ENCODE data around the gene PCNX4. TPM values are rescaled to one million over a fixed set of nuclear protein-coding genes. Genes with fewer than 3 reads are reported as not detected.

PCNX4 gene
- total RNA-seq, 1 experiment from 2014 or later: 64.0 TPM

DNA sequence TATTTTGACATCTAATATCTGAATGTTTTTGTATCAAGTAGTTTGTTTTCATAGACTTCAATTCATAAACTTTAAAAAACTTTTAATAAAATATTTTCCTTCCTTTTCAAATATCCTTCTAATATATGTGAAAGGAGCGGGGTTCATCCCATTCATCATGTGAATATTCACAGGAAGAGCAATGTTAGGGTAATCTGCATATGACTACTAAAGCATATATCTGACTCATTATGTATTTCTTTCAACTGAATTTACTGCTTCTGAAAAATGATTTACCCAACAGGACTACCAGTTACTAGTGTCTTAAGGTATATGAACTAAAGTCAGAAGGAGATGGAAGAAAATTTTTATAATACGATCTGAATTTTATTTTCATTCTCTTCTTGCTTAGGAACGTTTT lies 43.0 kb downstream of the PCNX4 start:
- H3K9me3 ChIP-seq (ENCODE audit: low read depth, low read length, poor library complexity, severe bottlenecking): no peaks in the 10 kb centered on the region
- DNase-seq (ENCODE audit: low spot score): no peak
- H3K4me3 ChIP-seq (ENCODE audit: low read depth, low read length, poor library complexity, severe bottlenecking): no peak overlapping the region
- POLR2A ChIA-PET (ENCODE audit: low non-redundant PET): no interaction called here
- H3K27me3 ChIP-seq (replicated peaks; ENCODE audit: insufficient read depth, low read depth, low read length, poor library complexity): no peaks in the 10 kb centered on the region
- CTCF ChIA-PET: no interaction called here
- no peaks in the 10 kb centered on the region for H3K4me1 ChIP-seq (ENCODE audit: insufficient read depth, low read length, poor library complexity, severe bottlenecking)
- peaks cover 4% of the 10 kb centered on the region for H3K36me3 ChIP-seq (ENCODE audit: insufficient read depth, low read length, poor library complexity, severe bottlenecking)
- no TSS peak for BruUV-seq (replicated peaks)
- intact Hi-C loops (cut with micrococcal nuclease; ENCODE audit: unreplicated experiment): no loop called here
- no peak for TF ChIP-seq EZH2 (IDR thresholded peaks at IDR 0.05; ENCODE audit: borderline replicate concordance, low read depth, low read length, poor library complexity, severe bottlenecking)
- TF ChIP-seq, protein P1, sequence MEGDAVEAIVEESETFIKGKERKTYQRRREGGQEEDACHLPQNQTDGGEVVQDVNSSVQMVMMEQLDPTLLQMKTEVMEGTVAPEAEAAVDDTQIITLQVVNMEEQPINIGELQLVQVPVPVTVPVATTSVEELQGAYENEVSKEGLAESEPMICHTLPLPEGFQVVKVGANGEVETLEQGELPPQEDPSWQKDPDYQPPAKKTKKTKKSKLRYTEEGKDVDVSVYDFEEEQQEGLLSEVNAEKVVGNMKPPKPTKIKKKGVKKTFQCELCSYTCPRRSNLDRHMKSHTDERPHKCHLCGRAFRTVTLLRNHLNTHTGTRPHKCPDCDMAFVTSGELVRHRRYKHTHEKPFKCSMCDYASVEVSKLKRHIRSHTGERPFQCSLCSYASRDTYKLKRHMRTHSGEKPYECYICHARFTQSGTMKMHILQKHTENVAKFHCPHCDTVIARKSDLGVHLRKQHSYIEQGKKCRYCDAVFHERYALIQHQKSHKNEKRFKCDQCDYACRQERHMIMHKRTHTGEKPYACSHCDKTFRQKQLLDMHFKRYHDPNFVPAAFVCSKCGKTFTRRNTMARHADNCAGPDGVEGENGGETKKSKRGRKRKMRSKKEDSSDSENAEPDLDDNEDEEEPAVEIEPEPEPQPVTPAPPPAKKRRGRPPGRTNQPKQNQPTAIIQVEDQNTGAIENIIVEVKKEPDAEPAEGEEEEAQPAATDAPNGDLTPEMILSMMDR (conservative IDR thresholded peaks at IDR 0.05; ENCODE audit: low read depth, low read length): no peak
- no peak overlapping the region for H3K27ac ChIP-seq (ENCODE audit: low read depth, low read length, poor library complexity, severe bottlenecking)

DNA sequence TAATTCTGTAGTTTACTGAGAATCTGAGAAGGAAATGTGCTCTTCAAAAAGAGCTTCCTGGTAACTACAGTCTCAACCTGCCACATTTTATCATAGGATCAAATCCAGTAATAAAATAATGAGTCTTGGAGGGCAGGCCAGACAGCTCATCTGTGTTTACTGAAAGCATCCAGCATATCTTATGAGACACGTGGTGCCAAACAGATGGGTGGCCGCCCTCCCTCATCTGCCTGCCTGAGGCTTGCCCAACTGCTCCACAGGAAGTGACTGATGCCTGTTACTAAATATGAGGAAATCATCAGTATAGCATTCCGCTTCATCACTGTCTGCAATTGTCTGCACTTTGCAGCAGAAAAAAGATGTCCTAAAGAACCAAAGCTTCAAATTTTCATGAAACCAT lies 60.0 kb downstream of the PCNX4 start:
- Histone ChIP-seq H3K27ac (ENCODE audit: low read depth, low read length, poor library complexity, severe bottlenecking) (no peak overlapping the region), H3K4me3 (ENCODE audit: low read depth, low read length, poor library complexity, severe bottlenecking) (no peak overlapping the region), H3K4me1 (ENCODE audit: insufficient read depth, low read length, poor library complexity, severe bottlenecking) (peaks cover 14% of the 10 kb centered on the region), H3K9me3 (ENCODE audit: low read depth, low read length, poor library complexity, severe bottlenecking) (no peaks in the 10 kb centered on the region), H3K36me3 (ENCODE audit: insufficient read depth, low read length, poor library complexity, severe bottlenecking) (no peaks in the 10 kb centered on the region), H3K27me3 (replicated peaks; ENCODE audit: insufficient read depth, low read depth, low read length, poor library complexity) (no peaks in the 10 kb centered on the region)
- peak; percentile 89 for DNase-seq (ENCODE audit: low spot score)
- ChIA-PET POLR2A (ENCODE audit: low non-redundant PET) (no interaction called here), CTCF (no interaction called here)
- TF ChIP-seq, protein P1 (conservative IDR thresholded peaks at IDR 0.05; ENCODE audit: low read depth, low read length): no peak
- no peak for TF ChIP-seq EZH2 (IDR thresholded peaks at IDR 0.05; ENCODE audit: borderline replicate concordance, low read depth, low read length, poor library complexity, severe bottlenecking)
- BruUV-seq (replicated peaks): no TSS peak
- intact Hi-C loops (cut with micrococcal nuclease; ENCODE audit: unreplicated experiment): no loop called here

DNA sequence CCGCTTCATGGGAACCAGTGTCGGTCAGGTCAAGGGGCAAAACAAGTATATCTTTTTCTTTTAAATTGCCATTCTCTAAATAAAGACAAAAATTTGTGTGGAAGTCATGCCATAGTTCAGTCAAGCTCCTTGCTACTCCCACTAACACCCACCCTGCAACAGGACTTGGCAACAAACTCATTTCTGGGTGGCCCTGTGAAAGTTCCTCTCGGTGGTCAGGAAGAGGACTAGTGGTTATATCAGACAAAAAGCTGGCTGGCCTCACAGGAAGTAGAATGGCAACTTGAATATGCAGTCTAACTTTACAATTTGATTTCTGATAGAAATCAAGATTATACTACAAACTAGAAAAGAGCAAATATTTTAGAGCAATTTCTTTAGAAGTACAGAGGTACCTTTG lies 62.3 kb downstream of the PCNX4 start:
- BruUV-seq (replicated peaks): no TSS peak
- Histone ChIP-seq H3K9me3 (ENCODE audit: low read depth, low read length, poor library complexity, severe bottlenecking) (no peaks in the 10 kb centered on the region), H3K4me1 (ENCODE audit: insufficient read depth, low read length, poor library complexity, severe bottlenecking) (peaks cover 14% of the 10 kb centered on the region), H3K4me3 (ENCODE audit: low read depth, low read length, poor library complexity, severe bottlenecking) (no peak overlapping the region), H3K27ac (ENCODE audit: low read depth, low read length, poor library complexity, severe bottlenecking) (no peak overlapping the region), H3K36me3 (ENCODE audit: insufficient read depth, low read length, poor library complexity, severe bottlenecking) (no peaks in the 10 kb centered on the region), H3K27me3 (replicated peaks; ENCODE audit: insufficient read depth, low read depth, low read length, poor library complexity) (no peaks in the 10 kb centered on the region)
- intact Hi-C loops (cut with micrococcal nuclease; ENCODE audit: unreplicated experiment): no loop called here
- POLR2A ChIA-PET (ENCODE audit: low non-redundant PET): no interaction called here
- CTCF ChIA-PET: no interaction called here
- TF ChIP-seq, protein P1 (conservative IDR thresholded peaks at IDR 0.05; ENCODE audit: low read depth, low read length): no peak
- TF ChIP-seq EZH2 (IDR thresholded peaks at IDR 0.05; ENCODE audit: borderline replicate concordance, low read depth, low read length, poor library complexity, severe bottlenecking): no peak
- no peak for DNase-seq (ENCODE audit: low spot score)

All from A673 (cell line).